Measurements from ENCODE around the gene ATXN2. TPM values are rescaled to one million over a fixed set of nuclear protein-coding genes. Genes with fewer than 3 reads are reported as not detected.

The ATXN2 gene
- total and polyA plus RNA-seq, 9 of the 15 experiments (the other 6 are each of a cell fraction or from before 2014, with no cell fraction given) = 16.8 to 67.8 (median 29.3) TPM

- TF ChIP-seq SRSF9 (IDR thresholded peaks at IDR 0.05; ENCODE audit: borderline replicate concordance, low read depth, low read length) (no peak), EP400 (IDR thresholded peaks at IDR 0.05) (no peak), RNF219 (CRISPR knock-in tag; IDR thresholded peaks at IDR 0.05) (no peak), MGA (IDR thresholded peaks at IDR 0.05) (no peak), PRDM10 (IDR thresholded peaks at IDR 0.05; ENCODE audit: partially characterized antibody) (peak; percentile 72), TAF7 (tag; IDR thresholded peaks at IDR 0.05) (no peak), GATAD2A (IDR thresholded peaks at IDR 0.05) (peak; percentile 37; the same call in 1 of the 2 replicates), CHD1 (IDR thresholded peaks at IDR 0.05; ENCODE audit: low read length) (no peak), PHB2 (IDR thresholded peaks at IDR 0.05; ENCODE audit: low read depth) (no peak), SPI1 (IDR thresholded peaks at IDR 0.05; ENCODE audit: borderline replicate concordance, low read depth, low read length) (no peak)
Observed at GRCh38 chr12:111404362-111405148, 194.6 kb downstream of the ATXN2 start (continued).

Data from K562 (cell line).